GM10847 (cell line): ENCODE data around the gene TAS2R1.

ENCODE experiments used
- POLR2A ChIP-seq: IDR thresholded peaks from 2 replicates; pipeline ENCODE4 v1.6.1; 2011; ENCODE audit not compliant: insufficient read length; ENCODE audit errors: extremely low read depth

The TAS2R1 gene

GRCh38 chr5:9630251-9630650, at the start of gene TAS2R1:
Gene TAS2R1 (minus strand): TSS chr5:9630351. CDS start chr5:9630032, 319 bp downstream.
- no peak for TF ChIP-seq POLR2A

DNA sequence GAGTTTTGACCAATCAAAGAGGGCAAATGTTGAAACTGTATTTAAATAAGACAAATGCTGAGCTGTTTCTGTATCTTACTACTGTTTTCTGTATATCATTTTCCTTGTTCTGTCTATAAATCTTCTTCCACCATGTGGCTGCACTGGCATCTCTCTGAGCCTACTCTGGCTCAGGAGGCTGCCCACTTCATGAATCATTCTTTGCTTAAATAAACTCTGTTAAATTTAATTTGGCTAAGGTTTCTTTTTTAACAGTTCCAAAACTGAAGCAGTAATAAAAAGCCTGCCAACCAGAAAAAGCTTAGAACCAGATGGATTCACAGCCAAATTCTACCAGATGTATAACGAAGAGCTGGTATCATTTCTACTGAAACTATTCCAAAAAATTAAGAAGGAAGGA, 40.2 kb upstream of the TAS2R1 start:
- TF ChIP-seq POLR2A = no peak

GRCh38 chr5:9667906-9668305, 37.8 kb upstream of the TAS2R1 start:
- TF ChIP-seq POLR2A = no peak

GRCh38 chr5:9663891-9664290, 33.7 kb upstream of the TAS2R1 start:
- TF ChIP-seq POLR2A = no peak

- TF ChIP-seq POLR2A = no peak
Observed at GRCh38 chr5:9661316-9662015, 31.3 kb upstream of the TAS2R1 start.

GRCh38 chr5:9658706-9659105, 28.6 kb upstream of the TAS2R1 start:
- TF ChIP-seq POLR2A = no peak

- no peak for TF ChIP-seq POLR2A
Observed at GRCh38 chr5:9657819-9658218, 27.7 kb upstream of the TAS2R1 start.

DNA sequence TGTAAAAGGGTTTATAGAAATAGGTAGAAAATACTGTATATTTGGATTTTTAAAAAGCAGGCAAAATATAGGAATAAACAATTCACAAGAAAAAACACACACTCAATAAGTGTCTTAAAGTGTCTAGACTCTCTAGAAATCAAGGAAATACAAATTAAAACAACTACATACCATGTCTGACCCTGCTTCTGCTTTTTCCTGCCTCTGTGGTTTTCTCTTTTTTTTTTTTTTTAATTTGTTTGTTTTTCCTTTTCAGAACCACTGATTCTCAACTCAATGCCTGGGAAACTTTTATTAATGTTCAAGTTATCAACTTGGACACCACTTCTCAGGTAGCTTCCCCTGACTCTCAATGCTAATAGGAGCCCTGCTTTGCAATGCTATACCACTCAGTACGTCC, 25.5 kb upstream of the TAS2R1 start:
- no peak for TF ChIP-seq POLR2A

DNA sequence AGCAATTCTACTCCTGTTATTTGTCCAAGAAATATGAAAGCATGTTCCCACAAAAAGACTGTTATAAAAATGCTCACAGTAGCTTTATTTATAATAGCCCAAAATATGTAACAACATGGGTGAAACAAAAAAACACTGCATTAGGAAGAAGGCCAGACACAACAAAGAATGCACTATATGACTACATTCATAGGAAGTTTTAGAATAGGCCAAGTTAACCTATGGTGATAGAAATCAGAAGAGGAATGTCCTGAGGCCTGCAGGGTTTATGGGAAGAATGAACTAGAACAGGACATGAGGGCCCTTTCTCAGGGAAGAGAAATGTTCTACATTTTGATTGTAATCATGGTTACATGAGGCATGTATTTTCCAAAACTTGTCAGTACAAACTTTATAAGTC, 24.7 kb upstream of the TAS2R1 start:
- TF ChIP-seq POLR2A = no peak

DNA sequence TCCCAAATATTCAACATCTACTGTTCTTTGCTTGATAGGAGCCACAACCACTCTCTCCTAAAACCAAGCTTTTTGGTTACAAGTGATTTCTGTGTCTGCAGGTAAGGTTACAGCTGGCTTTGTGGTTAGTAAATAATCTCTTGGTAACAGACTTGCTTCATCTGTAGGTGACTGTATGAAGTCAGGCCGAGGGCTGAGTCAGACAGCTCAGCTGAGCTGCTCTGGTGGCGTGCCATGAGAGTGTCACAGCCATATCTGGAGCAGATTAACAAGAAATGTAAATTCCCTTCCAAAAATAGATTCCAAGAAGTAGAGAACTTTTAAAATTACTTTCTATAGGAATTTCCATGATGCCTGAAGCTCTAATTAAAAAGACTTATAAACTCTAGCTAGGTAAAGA, 23.7 kb upstream of the TAS2R1 start:
- TF ChIP-seq POLR2A = no peak

- TF ChIP-seq POLR2A = no peak
Observed at GRCh38 chr5:9653061-9653460, 22.9 kb upstream of the TAS2R1 start.

DNA sequence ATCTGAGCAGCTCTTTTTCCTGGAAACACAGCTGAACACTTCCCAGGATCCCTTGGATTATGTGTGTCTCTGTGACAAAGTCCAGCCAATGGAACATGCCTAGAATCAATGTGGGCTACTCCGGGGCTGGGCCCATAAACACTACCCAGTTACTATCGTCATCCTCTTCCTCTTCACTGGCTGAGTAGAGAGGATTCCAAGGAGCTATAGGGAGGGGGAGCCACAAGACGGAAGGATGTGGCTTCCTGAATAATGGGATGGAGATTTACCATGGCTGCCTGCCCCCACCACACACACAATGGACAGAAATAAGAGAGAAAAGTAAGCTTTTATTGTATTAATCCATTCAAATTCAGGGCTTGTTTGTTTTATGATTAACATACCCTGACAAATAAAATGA, 22.1 kb upstream of the TAS2R1 start:
- no peak for TF ChIP-seq POLR2A

DNA sequence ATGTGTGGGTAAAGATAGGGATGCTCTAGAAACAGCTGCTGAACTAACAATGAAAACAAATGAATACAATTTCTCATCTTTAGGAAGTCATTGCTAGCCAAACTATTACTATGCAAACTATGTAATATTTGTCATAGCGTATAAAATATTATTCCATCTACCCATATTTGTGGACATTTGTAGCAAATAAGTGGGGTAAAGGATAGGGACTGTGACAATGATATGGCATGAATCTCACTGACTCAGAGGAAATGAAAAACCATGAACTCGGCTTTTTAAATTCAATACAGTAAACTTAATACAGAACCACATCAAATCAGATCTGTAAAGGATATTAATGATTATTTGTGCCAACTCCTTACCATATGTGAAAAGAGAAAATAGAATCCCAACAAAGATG, 16.7 kb upstream of the TAS2R1 start:
- TF ChIP-seq POLR2A = no peak

GRCh38 chr5:9644630-9645029, 14.5 kb upstream of the TAS2R1 start:
- TF ChIP-seq POLR2A = no peak

DNA sequence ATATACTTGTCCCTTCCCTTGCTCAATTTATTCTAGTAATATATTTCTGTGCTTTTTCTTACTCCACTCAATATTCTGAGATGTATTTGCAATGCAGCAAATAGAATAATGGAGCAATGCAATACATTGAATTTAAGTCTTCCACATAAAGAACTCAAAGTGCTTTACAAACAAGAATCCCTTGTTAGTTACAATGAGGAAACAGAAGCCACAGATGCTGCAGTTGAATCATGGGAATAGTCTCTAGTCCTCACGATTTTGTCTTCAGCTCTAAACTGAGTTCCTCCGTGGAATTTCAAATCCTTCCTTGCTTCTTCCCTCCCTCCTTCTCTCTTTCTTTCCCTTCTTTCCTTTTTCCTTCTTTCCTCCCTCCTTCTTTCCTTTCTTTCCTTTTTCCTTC, 12.5 kb upstream of the TAS2R1 start:
- no peak for TF ChIP-seq POLR2A

- no peak for TF ChIP-seq POLR2A
Observed at GRCh38 chr5:9641806-9642355, 11.7 kb upstream of the TAS2R1 start.

- TF ChIP-seq POLR2A = no peak
Observed at GRCh38 chr5:9632495-9632894, 2.3 kb upstream of the TAS2R1 start.
